Right lobe of liver (tissue), 6 donors: ENCODE data around the gene AP4E1. TPM values are rescaled to one million over a fixed set of nuclear protein-coding genes. Genes with fewer than 3 reads are reported as not detected.
A peak's percentile ranks its signal among the peaks of the same experiment; 100 is the strongest.

Source experiments
- ATAC-seq, 4 donors: fragments of 200-7000 bp; cut with Tn5 transposase; one replicate each; pipeline ENCODE4 v1.9.1; 2020; ENCODE audit warnings: mild to moderate bottlenecking in 4 of 4, moderate library complexity in 4 of 4
- DNase-seq, 3 donors: peaks; one replicate each; pipeline ENCODE4 v3.0.0-alpha.2; 2020
- H3K27ac ChIP-seq, 3 donors: fragments of 200-600 bp; one replicate each; pipeline ENCODE4 v1.8.0; 2022
- H3K27me3 ChIP-seq, 2 donors: fragments of 200-600 bp; one replicate each; pipeline ENCODE4 v1.8.0; 2022
- H3K36me3 ChIP-seq, 4 donors: fragments of 200-600 bp; sonication (generic) in 1 of 4; one replicate each; pipeline versions ENCODE4 v1.5.1 to v1.8.0; 2017 to 2022; ENCODE audit warnings: control low read depth in 1 of 4
- H3K4me1 ChIP-seq, 4 donors: fragments of 200-600 bp; sonication (generic) in 1 of 4; one replicate each; pipeline versions ENCODE4 v1.5.1 to v1.8.0; 2017 to 2022; ENCODE audit warnings: control low read depth in 1 of 4
- H3K4me3 ChIP-seq, 3 donors: fragments of 200-600 bp; one replicate each; pipeline ENCODE4 v1.8.0; 2022
- H3K9me3 ChIP-seq, 4 donors: fragments of 200-600 bp; sonication (generic) in 1 of 4; one replicate each; pipeline versions ENCODE4 v1.5.1 to v1.8.0; 2017 to 2022; ENCODE audit warnings: control low read depth in 1 of 4
- CTCF ChIP-seq, 4 donors: fragments of 200-600 bp in 3 of 4; fragments of 450-650 bp in 1 of 4; IDR thresholded peaks; one replicate each; pipeline versions ENCODE4 v1.5.1 to v1.8.0; 2016 to 2022; ENCODE audit warnings: antibody characterized with exemption in 4 of 4, mild to moderate bottlenecking in 2 of 4
- POLR2A ChIP-seq: fragments of 450-650 bp; IDR thresholded peaks from one replicate; pipeline ENCODE4 v1.6.1; 2017; ENCODE audit warnings: antibody characterized with exemption, mild to moderate bottlenecking
- WGBS: methylation state at CpG from one replicate; pipeline ENCODE4 v1.1.6; 2018; ENCODE audit warnings: low coverage, low lambda C conversion rate; ENCODE audit not compliant: insufficient coverage; ENCODE audit errors: missing lambda C conversion rate; 5-methylcytosine and 5-hydroxymethylcytosine counted together
- intact Hi-C, 2 donors: fragments of 100-400 bp; cut with DNase I; formaldehyde crosslinking; loops; one replicate each; pipeline versions ENCODE4 v1.11.2 to v1.14.1; 2022
- total RNA-seq, 6 experiments: library from RNA; depleted of rRNA in 2 of 6; stranded (reverse); fragments of >200 nt in 2 of 6; fragmentation: NEBNext Ultra II Directional in 3 of 6; extraction: Animal tissue kit (Norgen Biotek cat#: 25700) in 3 of 6; gene quantifications; one replicate each; pipeline versions ENCODE4 v1.1.0 to v1.2.4, GENCODE V29; 2016 to 2023
- donor health status: DM: no; HTN: yes; CAD: no.
- donor health status: DM: no; HTN: no; CAD: no.
- donor health status: DM: no; HTN: no; CAD: no.
- donor health status: DM: no; HTN: yes; CAD: no.
- donor health status: DM: no; HTN: yes; CAD: no.

AP4E1 gene
- total RNA-seq, 6 experiments from 2014 or later: 4.2 to 5.4 (median 5.0) TPM

GRCh38 chr15:50997371-50998051, 89.0 kb downstream of the AP4E1 start:
- Histone ChIP-seq H3K4me3 (no peak overlapping the region), H3K27me3 (no peaks in the 10 kb centered on the region), H3K9me3 (no peaks in the 10 kb centered on the region), H3K27ac (no peak overlapping the region), H3K4me1 (no peaks in the 10 kb centered on the region), H3K36me3 (peaks cover 0 to 20% (median 2%) of the 10 kb centered on the region in 4 donors)
- DNase-seq (no peak), ATAC-seq (no peak)
- TF ChIP-seq POLR2A (no peak), CTCF (IDR thresholded peaks at IDR 0.05) (no peak)
- whole genome bisulfite sequencing: 97% methylated on average over 4 of the region's 4 CpGs
- intact Hi-C loops: no loop called here

- intact Hi-C loops: no loop called here
- no peaks in the 10 kb centered on the region for H3K9me3 ChIP-seq
- DNase-seq (no peak), ATAC-seq (peak in 1 of 4 donors; percentile 37)
- H3K36me3 ChIP-seq: peaks cover 0 to 18% (median 3%) of the 10 kb centered on the region in 4 donors
- H3K27ac ChIP-seq: no peak overlapping the region
- H3K4me1 ChIP-seq: no peaks in the 10 kb centered on the region
- TF ChIP-seq CTCF (IDR thresholded peaks at IDR 0.05) (no peak), POLR2A (no peak)
- no peak overlapping the region for H3K4me3 ChIP-seq
- 79% methylated on average over 3 of the region's 3 CpGs for WGBS
- no peaks in the 10 kb centered on the region for H3K27me3 ChIP-seq
Observed at GRCh38 chr15:51004103-51004551, 95.6 kb downstream of the AP4E1 start.

- 100% methylated on average over 1 of the region's 1 CpG for WGBS
- intact Hi-C loops: no loop called here
- ATAC-seq: no peak
- no peak overlapping the region for H3K4me3 ChIP-seq
- TF ChIP-seq POLR2A (no peak), CTCF (IDR thresholded peaks at IDR 0.05) (no peak)
- no peak overlapping the region for H3K27ac ChIP-seq
- H3K36me3 ChIP-seq: peaks cover 0 to 13% (median 3%) of the 10 kb centered on the region in 4 donors
- no peaks in the 10 kb centered on the region for H3K4me1 ChIP-seq
- DNase-seq: no peak
- H3K27me3 ChIP-seq: no peaks in the 10 kb centered on the region
- no peaks in the 10 kb centered on the region for H3K9me3 ChIP-seq
Observed at GRCh38 chr15:51006336-51006985, 98.0 kb downstream of the AP4E1 start.

GRCh38 chr15:51007131-51007666, 98.7 kb downstream of the AP4E1 start:
- TF ChIP-seq CTCF (IDR thresholded peaks at IDR 0.05): no peak
- TF ChIP-seq POLR2A: no peak
- Histone ChIP-seq H3K4me3 (no peak overlapping the region), H3K4me1 (no peaks in the 10 kb centered on the region), H3K9me3 (no peaks in the 10 kb centered on the region), H3K27me3 (no peaks in the 10 kb centered on the region), H3K27ac (no peak overlapping the region), H3K36me3 (peaks cover 0 to 9% (median 3%) of the 10 kb centered on the region in 4 donors)
- 93% methylated on average over 4 of the region's 4 CpGs for WGBS
- intact Hi-C loops: no loop called here
- ATAC-seq (no peak), DNase-seq (no peak)
